HG03575 (cell line): ENCODE measurements around the gene HAP1.
"Not testable (repeated sequence)": the region's sequence is repeated elsewhere in the genome, so short reads cannot be mapped to it uniquely, and the experiment has no call there.

Source experiments
- ATAC-seq: cut with Tn5 transposase; IDR thresholded peaks from one replicate; pipeline ENCODE4 v1.9.1; 2021; ENCODE audit not compliant: unreplicated experiment, insufficient number of reproducible peaks, low FRiP score; ENCODE audit errors: extremely low read depth

Gene HAP1

DNA sequence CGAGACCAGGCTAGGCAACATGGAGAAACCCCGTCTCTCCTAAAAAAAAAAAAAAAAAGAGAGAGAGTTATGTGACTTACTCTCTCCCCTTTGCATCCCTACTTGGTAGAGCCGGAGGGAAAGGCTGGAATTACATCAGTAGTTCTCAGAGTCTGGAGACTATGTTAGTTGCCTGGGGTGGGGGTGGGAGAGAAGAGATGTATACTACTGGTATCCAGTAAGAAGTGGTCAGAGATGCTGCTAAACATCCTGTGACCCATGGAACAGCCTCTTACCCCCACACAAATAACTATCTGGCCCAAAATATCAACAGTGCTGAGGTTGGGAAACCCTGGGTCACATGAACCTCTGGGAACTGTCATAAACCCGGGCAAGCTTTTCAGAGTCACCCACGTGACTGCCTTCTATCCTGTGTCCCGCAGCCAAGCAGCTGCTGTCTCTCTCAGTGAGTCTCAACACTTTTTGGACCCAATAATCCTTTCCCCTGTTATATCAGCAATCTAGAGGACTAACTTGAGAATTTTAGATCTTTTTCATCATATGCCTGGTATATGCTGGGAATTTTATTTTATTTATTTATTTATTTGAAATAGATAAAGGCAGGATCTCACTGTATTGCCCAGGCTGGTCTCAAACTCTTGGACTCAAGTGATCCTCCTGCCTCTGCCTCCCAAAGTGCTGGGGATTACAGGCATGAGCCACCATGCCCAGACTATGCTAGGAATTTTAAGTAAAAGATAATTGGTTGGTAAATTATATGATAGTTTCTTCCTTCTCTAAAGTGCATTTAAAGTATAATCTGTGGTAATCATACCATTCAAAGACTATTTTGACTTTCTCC is 37.1 kb downstream of the HAP1 start:
- no peak for ATAC-seq

DNA sequence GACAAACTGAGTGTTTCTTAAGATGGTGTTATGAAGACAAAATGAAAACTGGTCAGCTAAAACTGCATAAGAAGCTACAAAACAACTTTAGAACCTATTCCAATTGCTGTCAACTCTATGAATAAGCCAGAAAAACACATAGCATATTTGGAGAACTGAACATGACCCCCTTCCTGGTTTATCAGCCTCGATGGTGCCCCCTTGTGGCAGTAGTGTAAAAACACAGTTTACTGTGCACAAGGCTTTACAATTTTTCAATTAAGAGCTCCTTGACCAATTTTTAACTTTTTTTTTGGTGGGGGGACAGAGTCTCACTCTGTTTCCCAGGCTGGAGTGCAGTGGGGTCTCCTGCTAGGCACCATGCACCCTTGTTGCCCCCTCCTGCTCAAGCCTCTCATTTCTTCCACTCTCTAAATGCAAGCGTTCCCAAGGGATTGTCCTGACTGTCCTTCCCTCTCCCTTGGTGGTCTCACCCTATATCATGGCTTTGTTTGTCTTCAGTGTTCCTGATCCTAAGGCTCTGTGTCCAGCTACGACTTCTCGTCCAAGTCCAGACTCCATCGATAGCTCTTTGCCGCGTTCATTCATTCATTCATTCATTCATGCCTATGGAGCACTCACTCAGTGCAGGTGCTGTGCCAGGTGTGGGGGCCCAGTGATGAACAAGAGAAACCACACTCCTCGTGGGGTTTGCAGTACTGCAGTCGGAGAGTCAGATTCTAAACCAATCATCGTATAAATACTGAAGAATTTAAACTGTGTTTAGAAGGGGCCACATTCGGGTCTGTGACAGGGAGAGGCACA is 38.3 kb downstream of the HAP1 start:
- no peak for ATAC-seq

DNA sequence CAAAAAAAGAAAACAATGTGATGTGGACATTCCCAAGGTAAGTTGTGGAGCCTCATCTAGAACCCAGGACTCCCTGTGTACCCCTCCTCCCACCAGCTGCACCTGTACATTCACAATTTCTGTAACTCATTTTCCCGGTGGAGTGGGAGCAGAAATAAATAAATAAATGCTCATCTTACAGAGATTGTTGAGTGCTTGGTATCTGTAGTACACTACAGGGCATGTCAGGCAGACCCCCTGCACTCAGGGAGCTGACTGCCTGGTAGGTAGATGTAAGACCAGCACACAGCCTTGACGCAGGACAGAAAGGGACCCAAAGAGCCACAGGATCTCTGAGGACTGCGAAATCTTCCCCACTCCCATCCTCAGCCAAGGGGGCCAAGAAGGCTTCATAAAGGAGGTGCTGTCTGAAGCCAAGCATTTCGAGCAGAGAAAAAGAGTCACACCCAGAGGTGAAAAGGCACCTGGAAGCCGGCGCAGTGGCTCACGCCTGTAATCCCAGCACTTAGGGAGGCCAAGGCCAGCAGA is 39.2 kb downstream of the HAP1 start:
- no peak for ATAC-seq

DNA sequence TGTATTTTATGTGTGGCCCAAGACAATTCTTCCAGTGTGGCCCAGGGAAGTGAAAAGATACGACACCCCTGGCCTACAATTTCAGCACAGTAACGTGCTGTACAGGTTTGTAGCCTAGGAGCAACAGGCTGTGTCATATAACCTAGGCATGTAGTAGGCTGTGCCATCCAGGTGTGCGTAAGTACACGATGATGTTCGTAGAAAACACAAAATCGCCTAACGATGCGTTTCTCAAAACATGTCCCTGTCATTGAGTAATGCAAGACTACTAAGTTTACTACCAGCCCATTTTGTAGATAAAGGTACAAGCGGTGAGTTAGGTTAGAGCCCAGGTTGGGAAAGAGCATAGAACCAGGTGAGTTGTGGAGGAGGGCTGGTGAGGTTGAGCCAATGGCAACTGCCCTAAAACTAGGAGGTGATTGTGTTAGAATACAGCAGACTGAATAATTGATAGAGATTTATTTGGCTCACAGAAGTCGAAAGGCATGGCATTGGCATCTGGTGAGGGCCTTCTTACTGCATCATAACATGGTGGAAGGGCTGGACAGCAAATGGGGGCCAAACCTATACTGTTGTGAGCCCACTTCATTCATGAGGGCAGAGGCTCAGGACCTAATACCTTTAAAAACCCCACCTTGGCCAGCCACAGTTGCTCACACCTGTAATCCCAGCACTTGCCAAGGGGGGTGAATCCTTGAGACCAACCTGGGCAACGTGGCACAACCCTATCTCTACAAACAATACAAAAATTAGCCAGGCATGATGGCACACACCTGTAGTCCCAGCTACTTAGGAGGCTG is 41.5 kb downstream of the HAP1 start:
- no peak for ATAC-seq

DNA sequence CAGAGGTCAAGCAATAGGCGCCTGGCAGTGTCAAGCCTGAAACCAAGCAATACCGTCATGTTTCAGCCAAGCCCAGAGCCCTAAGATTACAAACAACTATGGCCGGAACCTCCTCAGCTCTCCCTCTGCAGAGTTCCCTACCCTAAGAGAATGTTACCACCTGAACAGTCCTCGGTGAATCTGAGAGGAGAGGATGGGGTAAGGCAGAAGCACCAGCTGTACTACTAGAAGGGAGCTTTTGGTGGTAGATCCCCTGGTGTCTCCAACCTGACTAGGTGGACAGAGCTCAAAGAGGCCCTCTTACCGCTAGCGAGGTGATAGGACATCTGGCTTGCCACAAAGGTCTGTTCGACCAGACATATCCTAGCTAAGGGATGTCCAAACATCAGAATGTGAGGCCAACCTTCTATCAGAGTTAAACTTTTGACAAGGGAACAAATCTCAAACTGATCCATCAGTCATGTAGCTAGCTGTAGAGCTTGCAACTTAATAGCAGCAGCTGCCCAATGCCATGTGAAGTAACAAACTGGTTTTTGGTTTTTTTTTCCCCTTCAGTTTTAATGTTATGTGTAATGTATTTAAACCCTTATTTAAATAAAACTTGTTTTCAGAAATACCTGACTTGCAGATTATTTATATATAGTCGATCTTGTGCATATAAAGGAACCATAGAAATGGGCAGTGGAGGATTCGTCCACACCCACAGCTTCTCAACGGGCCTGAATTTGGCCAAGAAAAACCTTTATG is 43.2 kb downstream of the HAP1 start:
- no peak for ATAC-seq

DNA sequence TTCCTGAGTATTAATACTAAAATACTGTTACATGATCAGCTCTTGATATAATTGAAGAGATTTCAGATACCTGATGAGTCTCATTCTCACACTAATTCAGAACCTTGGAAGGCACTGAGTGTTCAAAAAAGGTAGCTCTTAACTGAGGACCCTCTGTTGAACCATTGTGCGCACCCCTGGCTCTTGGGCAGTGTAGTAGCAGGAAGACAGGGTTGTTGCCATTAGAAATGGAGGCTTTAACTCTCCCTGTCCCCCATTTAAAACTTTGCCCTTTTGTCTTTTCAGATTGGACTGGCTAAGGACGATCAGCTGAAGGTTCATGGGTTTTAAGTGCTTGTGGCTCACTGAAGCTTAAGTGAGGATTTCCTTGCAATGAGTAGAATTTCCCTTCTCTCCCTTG is 43.9 kb downstream of the HAP1 start:
- ATAC-seq = no peak

DNA sequence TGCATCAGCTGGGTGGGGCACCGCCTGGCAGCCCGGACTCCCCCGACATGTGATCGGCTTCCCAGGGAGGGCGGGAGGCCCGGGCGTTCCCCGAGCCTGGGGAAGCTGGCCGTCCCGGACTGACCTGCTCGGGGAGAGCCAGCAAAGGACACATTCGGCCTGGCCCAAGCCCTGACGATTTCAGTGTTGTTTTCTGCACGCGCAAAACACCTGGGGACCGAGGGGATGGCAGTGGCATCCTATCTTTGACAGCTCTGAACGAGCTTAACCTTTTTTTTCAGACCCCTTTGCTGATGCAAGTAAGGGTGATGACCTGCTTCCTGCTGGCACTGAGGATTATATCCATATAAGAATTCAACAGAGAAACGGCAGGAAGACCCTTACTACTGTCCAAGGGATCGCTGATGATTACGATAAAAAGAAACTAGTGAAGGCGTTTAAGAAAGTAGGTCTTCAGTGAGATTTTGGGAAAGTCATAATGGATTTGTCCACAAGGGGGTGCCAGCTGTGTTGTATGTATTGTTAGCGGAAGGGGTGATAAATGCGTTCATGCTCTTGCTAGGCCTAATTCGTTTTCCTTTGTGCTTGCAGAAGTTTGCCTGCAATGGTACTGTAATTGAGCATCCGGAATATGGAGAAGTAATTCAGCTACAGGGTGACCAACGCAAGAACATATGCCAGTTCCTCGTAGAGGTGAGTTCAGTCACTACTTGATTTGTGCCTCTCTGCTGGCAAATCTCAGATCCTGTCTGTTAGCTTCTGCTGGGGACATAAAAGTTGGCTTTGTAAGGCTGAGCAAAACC is 44.7 kb downstream of the HAP1 start:
- ATAC-seq = no peak

DNA sequence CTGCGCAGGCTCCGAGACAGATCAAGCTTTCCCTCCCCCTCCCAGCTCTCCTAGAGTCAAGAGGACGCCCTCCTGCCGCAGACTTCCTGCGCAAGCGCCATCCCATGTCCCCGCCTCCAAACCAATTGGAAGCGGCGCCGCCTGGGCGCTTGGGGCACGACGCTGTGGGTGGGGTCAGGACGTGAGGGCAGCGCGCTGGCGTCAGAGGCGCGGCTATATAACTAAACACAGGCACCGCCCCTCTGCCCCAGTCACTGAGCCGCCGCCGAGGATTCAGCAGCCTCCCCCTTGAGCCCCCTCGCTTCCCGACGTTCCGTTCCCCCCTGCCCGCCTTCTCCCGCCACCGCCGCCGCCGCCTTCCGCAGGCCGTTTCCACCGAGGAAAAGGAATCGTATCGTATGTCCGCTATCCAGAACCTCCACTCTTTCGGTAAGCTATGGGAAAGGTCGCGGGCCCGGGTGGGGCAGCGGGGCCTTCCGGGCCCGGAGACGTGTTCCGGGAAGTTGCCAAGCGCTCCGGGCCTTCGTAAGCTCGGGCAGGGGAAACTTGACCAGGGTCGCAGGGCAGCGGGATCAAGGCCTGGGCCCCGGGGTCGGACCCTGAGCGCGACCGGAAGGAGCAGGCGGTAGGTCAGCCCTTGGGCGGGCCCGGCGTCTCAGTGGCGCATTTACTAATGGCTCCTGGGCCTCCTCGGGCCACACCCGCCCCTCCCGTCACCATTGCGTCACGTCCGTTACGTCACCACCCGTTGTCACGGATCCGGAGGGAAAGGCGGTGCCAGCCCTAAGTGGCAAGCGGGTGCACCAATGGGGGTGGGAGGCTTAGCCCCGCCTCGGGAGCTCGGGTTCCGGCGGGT is 45.6 kb downstream of the HAP1 start, which contains the start of gene EIF1:
TSS of gene EIF1 (plus strand) at position 245 of the 856 bp plus-strand sequence. CDS start at position 399, 154 bp downstream.
- ATAC-seq = peak; percentile 49

DNA sequence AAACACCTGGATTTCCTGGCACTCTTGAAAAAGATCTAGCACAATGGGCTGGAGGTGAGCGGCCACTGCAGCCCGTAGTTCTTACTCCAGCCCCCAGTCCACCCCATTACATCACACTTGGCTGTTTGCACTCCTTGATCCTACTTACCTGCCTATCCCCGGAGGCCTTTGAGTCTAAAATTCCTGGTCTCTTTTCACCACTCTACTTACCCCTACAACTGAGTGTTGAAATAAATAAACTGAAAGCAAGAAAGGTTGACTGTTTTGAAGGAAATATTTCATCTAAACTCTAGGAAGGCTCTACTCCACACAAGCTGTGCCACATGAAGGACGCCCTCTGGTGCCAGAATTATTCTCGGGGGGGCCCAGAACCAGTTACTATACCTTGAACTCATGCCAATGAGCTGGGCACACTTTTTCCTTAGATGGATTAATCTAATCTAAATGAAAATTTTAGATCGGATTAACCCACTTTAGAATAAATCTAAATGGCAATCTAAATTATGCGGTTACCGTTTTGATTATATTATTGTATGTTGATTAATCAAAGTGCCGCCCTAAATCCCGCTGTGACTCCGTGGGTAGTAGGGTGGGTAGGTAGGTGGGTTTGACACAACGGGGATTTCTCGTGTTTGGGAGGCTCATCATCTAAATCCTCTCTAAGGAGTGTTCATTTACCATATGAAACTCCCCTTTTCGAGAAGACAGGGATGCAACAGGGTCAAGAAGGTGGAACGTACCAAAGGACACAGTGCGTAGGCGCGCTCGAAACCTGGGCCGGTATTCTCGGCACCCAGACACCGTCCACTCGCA is 46.4 kb downstream of the HAP1 start:
- ATAC-seq = peak; percentile 3

DNA sequence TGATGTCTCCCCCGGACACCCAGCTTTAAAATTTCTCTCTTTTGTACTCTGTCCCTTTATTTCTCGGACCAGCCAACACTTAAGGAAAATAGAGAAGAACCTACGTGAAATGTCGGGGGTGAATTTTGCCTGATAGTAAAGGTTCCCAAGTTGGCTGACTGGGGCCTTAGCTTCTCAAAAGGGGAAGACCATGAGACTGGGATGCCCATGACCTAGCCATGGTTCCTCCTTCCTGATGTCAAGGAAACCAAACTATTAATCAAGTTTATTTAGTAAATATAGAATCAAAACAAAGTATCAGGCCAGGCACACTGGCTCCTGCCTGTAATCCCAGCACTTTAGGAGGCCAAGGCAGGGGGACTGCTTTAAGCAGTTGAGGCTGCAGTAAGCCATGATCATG is 48.2 kb downstream of the HAP1 start:
- no peak for ATAC-seq

DNA sequence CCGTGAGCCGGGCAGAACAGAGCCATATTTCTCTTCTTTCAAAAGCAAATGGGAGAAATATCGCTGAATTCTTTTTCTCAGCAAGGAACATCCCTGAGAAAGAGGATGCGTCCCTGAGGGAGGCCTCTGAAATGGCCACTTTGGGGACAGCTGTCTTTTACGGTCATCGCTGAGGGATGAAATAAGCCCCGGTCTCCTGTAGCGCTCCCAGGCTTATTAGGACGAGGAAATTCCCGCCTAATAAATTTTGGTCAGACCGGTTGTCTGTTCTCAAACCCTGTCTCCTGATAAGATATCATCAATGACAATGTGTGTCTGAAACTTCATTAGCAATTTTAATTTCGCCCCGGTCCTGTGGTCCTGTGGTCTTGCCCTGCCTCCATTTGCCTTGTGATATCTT is 48.7 kb downstream of the HAP1 start:
- not testable (repeated sequence) for ATAC-seq

DNA sequence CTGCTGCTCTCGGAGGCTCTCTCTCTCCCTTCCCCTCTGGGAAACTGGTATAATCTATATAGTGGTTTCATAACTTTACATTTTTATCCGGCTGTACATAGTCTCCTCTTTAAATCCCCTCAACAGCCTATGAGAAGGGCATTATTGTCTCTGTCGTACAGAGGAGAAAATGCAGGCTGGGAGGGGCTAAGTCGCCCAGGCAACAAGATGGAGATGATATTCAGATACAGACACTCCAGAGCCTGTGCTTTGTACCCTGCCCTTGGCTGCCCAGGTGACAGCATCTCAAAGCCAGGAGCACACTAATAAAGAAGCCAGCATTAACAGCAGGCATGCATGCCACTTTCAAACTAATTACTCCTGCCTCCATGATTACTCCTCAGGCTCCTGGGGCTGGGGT is 50.4 kb downstream of the HAP1 start:
- ATAC-seq = no peak

DNA sequence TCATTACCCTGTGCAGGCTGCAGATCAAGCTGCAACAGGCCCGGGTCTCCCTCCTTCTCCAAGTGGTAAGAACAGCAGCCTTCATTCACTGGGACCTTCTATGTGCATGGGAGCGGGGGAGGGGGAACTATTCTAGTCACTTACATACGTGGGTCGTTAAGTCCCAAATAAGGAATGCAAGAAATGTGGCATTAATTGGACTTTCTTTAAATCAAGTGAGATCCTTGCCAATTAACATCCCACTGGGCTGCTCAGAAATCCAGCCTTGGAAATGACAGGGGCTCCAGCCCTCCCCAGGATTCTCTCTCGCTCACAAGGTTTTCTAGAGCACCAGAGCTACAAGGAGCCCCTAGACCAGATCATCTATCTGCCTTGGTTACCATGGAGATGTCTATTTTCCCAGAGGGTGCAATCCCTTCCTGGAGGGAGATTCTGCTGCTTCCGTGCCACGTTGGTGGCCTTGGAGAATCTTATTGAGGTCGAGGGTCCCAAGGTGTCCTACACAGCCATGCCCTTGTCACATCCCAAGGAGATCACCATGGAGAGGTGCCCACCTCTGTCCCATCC is 50.9 kb downstream of the HAP1 start:
- no peak for ATAC-seq

DNA sequence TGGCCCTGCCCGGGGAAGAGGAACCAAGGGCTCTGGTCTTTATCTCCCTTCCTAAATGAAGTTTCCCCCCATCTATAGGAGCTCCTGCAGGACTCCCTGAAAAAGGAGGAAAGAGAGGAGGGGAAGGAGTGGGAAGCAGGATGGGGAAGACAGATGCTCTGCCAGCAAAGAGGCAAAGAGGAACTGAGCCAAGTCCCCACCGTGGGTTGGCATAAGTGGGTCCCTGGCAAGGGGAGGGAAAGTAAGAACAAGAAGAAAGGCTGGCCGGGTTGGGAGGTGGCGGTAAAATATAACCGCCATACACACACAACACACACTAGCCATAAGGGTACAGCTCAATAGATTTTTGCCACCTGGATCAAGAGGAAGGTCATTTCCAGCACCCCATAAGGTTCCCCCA is 51.8 kb downstream of the HAP1 start:
- no peak for ATAC-seq

DNA sequence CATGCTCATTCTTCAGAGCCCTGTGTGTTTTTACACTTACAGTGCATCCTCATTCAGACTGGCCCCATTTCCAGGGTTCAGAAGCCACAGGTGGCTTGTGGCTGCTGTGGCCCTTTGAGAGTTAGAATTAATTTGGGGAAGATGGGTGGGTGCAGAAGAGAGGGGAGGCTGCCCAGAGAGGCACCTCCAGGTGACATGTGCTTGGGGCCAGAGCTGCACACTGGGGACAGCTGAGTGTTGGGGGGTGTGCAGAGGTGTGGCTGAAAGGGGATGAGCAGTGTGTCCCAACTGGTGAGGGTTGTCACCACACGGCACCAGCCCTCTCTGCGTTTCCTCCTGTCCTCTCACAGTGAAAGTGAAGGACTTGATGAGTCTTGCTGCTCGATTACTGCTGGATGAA is 52.7 kb downstream of the HAP1 start:
- ATAC-seq = no peak
